WI38 (cell line): Measurements from ENCODE around the gene LRP6.

ENCODE experiments used
- H3K4me3 ChIP-seq: 2 replicates; pipeline ENCODE4 v1.5.1; 2011; ENCODE audit warnings: low read depth, mild to moderate bottlenecking, control low read depth, low read length
- TF ChIP-seq, protein P1 (sequence below): IDR thresholded peaks from 2 replicates; pipeline ENCODE4 v1.5.1; 2012; ENCODE audit warnings: low read depth, mild to moderate bottlenecking, control low read depth, low read length

Gene LRP6

DNA sequence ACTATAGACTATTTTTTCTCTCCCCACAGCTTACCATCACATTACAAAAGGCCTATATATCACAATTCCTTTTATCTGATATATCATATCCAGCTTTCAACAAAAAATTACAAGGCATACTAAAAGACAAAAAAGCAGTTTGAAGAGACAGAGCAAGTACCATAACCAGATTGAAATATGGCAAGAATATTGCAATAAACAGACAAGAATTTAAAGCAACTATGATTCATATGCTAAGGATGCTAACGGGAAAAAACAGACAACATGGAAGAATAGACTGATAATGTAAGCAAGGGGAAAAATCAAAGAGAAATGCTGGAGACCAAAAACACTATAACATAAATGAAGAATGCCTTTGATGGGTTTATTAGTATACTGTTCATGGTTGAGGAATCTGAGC, 40.7 kb downstream of the LRP6 start:
- no peak overlapping the region for H3K4me3 ChIP-seq
- TF ChIP-seq, protein P1, sequence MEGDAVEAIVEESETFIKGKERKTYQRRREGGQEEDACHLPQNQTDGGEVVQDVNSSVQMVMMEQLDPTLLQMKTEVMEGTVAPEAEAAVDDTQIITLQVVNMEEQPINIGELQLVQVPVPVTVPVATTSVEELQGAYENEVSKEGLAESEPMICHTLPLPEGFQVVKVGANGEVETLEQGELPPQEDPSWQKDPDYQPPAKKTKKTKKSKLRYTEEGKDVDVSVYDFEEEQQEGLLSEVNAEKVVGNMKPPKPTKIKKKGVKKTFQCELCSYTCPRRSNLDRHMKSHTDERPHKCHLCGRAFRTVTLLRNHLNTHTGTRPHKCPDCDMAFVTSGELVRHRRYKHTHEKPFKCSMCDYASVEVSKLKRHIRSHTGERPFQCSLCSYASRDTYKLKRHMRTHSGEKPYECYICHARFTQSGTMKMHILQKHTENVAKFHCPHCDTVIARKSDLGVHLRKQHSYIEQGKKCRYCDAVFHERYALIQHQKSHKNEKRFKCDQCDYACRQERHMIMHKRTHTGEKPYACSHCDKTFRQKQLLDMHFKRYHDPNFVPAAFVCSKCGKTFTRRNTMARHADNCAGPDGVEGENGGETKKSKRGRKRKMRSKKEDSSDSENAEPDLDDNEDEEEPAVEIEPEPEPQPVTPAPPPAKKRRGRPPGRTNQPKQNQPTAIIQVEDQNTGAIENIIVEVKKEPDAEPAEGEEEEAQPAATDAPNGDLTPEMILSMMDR: no peak

DNA sequence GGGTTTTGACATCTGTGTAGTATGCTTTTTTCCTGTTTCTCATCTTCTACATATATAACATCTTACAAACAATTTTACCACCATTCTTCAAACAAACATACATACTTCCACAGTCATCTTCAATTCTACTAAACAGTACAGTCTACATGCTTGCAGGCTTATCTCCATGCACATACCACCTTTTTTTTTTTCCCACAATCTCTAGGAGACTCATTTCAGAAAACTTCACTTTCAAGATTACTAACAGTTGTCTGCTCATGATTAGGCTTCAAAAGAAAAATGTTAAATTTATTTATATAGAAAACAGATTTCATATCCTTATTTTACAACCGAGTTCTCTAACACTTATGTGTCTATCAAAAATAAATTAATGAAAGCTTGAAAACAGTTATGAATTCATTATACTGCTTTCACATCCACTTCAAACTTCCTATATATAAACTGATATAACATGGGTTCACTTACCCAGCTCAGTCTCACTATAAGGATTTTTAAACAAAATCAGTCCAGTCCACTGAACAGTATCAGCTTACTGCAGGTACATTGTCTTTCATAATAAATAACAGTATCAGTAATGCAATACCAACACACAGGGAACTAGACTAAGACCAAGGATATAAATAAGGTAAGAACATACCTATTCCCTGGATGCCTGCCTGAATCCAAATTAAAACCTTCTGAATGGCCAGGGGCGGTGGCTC, 42.5 kb downstream of the LRP6 start:
- TF ChIP-seq, protein P1: no peak
- H3K4me3 ChIP-seq: no peak overlapping the region

DNA sequence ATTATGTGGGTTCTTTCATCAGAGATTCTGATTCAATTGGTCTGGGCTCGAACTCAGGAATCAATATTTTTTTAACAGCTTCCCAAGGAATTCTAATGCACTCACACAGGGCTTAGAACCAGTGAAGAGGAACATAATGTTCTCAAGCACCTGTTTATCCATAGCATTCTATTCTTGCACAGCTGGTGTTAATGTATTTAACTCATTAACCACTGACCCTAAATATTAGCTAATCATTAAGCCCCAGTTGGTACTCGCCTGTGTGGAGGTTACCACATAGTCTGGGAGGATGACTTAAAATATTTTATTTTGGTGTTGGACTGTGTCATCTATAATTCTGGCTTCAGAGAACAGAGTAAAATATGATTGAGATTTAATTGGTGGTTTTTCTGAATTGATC, 45.3 kb downstream of the LRP6 start:
- TF ChIP-seq, protein P1: no peak
- H3K4me3 ChIP-seq: no peak overlapping the region

DNA sequence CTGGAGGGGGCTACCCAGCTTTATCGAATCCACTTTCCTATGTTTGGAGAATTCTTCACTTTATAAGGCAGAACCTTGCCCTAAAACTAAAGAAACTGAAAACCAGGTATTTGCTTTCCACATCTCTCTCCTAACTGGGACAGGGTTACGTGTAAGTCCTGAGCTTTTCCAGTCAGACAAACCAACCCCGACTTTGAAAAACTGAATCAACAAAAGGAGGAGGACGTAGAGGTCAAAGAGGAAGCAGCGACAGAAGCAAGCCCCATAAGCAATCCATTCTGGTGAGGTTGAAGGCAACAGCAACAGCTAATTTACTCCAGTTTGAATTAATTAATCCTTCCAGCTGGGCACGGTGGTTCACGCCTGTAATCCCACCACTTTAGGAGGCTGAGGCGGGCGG, 47.2 kb downstream of the LRP6 start:
- TF ChIP-seq, protein P1: no peak
- H3K4me3 ChIP-seq: no peak overlapping the region

DNA sequence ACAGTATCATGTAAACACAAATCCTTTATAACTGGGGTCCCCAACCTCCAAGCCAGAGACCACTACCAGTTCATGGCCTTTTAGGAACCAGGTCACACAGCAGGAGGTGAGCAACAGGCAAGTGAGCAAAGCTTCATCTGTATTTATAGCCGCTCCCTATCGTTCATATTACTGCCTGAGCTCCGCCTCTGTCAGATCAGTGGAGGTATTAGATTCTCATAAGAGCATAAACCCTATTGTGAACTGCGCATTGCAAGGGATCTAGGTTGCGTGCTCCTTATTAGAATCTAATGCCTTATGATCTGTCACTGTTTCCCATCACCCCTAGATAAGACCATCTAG, 49.9 kb downstream of the LRP6 start:
- H3K4me3 ChIP-seq: no peak overlapping the region
- TF ChIP-seq, protein P1: no peak

DNA sequence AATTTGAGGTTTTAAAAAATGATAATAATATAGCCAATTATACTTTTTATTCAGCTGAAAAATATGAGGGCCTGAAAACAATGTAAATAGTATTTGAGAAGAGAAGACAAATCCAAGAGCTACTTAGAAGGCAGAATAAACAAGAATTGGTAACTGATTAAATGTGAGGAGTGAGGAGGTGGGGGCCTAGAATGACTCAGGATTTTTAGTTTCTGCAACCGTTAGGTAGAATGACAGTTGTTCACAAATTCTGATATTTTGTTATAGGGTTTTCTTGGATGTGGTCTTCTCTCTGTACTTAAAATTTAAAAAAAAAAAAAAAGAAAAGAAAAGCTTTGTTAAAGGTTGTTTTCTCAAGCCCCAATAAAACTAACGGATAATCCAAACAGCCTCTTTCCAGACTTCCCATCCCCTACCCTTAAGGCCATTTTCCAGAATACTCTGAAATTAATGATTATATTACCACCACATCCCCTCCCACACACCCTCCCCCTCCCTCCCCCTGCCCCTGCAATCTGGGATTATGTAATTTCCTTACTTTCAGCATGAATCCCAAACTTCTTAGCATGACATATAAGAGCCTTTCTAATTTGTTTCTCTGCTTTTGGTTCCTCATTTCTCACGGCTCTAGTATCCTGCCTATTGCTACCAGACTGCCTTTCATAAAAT, 50.4 kb downstream of the LRP6 start:
- TF ChIP-seq, protein P1: no peak
- H3K4me3 ChIP-seq: no peak overlapping the region

DNA sequence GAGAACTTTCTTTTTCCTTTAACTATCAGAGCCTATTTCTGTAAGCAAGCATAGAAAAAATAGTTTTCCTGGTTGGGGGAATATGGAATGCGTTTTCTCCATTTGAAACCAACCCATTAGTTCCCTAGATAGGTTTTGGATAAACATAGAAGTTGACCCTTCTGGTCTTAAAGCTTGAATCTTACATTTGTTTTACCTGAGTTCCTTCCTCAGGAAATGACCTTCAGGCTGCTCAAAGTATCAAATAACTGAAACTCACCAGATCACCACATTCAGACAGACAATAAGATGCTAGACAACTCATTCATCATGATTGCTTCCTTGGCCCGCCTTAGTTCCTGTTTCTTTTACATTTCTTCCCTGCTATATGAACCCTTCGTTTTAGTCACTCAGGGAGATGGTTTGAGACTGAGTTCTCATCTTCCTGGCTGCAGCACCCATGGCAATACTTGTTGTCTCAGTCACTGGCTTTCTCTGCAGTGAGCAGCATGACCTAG, 52.2 kb downstream of the LRP6 start:
- no peak overlapping the region for H3K4me3 ChIP-seq
- TF ChIP-seq, protein P1: no peak
